ENCODE data around the gene CCDC148.
"Not testable (repeated sequence)": the region's sequence is repeated elsewhere in the genome, so short reads cannot be mapped to it uniquely, and the experiment has no call there.

CCDC148 gene

GRCh38 chr2:158357699-158358098, 98.9 kb downstream of the CCDC148 start (continued):
- TF ChIP-seq ZNF362 (tag by site-specific recombination; IDR thresholded peaks at IDR 0.05), result no peak
- no peak for TF ChIP-seq ZNF248 (tag by site-specific recombination; IDR thresholded peaks at IDR 0.05)
- no peak for TF ChIP-seq ZNF623 (tag by site-specific recombination; IDR thresholded peaks at IDR 0.05)
- no peak for TF ChIP-seq ZNF280D (tag by site-specific recombination; IDR thresholded peaks at IDR 0.05)
- TF ChIP-seq ZIC2 (tag by site-specific recombination; IDR thresholded peaks at IDR 0.05), result no peak
- TF ChIP-seq ZBTB21 (tag by site-specific recombination; IDR thresholded peaks at IDR 0.05), result no peak
- TF ChIP-seq ZEB2 (tag by site-specific recombination; IDR thresholded peaks at IDR 0.05), result no peak
- TF ChIP-seq ZNF324 (tag by site-specific recombination; IDR thresholded peaks at IDR 0.05), result no peak

GRCh38 chr2:158357122-158357521, 99.4 kb downstream of the CCDC148 start:
- TF ChIP-seq ZNF366 (tag by site-specific recombination; conservative IDR thresholded peaks at IDR 0.05), result no peak
- no peak for TF ChIP-seq ZNF791 (tag by site-specific recombination; IDR thresholded peaks at IDR 0.05)
- no peak for TF ChIP-seq ZNF394 (tag by site-specific recombination; IDR thresholded peaks at IDR 0.05; ENCODE audit: borderline replicate concordance)
- no peak for TF ChIP-seq GLIS1 (tag by site-specific recombination; IDR thresholded peaks at IDR 0.05)
- TF ChIP-seq ZNF626 (tag by site-specific recombination; IDR thresholded peaks at IDR 0.05), result no peak
- no peak for TF ChIP-seq ZNF221 (tag by site-specific recombination; IDR thresholded peaks at IDR 0.05; ENCODE audit: borderline replicate concordance)
- no peak for TF ChIP-seq ZNF350 (tag by site-specific recombination; IDR thresholded peaks at IDR 0.05)
- TF ChIP-seq TRIM28 (IDR thresholded peaks at IDR 0.05; ENCODE audit: borderline replicate concordance, low read length), result no peak
- TF ChIP-seq ZNF548 (tag by site-specific recombination; IDR thresholded peaks at IDR 0.05), result no peak
- ChIA-PET CTCF (no interaction called here), POLR2A (no interaction called here)
- Histone ChIP-seq H3K36me3 (ENCODE audit: control insufficient read depth in 2 of 2, insufficient read depth in 1 of 2, low read length in 2 of 2) (no peaks in the 10 kb centered on the region), H3K4me3 (ENCODE audit: low read depth, low read length) (no peak overlapping the region), H3K27ac (ENCODE audit: extremely low read depth, low read depth, low read length) (no peak overlapping the region), H3K9me3 (ENCODE audit: control insufficient read depth, insufficient read depth, low read depth, low read length) (no peaks in the 10 kb centered on the region), H3K4me1 (ENCODE audit: control insufficient read depth, insufficient read depth, low read length) (no peaks in the 10 kb centered on the region)

- CTCF ChIA-PET; H3K9me3 ChIP-seq (ENCODE audit: control insufficient read depth, insufficient read depth, low read depth, low read length); POLR2A ChIA-PET; H3K27ac ChIP-seq (ENCODE audit: extremely low read depth, low read depth, low read length); H3K36me3 ChIP-seq (ENCODE audit: control insufficient read depth in 2 of 2, insufficient read depth in 1 of 2, low read length in 2 of 2); H3K4me3 ChIP-seq (ENCODE audit: low read depth, low read length); H3K4me1 ChIP-seq (ENCODE audit: control insufficient read depth, insufficient read depth, low read length): not testable (repeated sequence)
Observed at GRCh38 chr2:158351466-158351816, 105.1 kb downstream of the CCDC148 start.

- H3K9me3 ChIP-seq (ENCODE audit: control insufficient read depth, insufficient read depth, low read depth, low read length); H3K4me1 ChIP-seq (ENCODE audit: control insufficient read depth, insufficient read depth, low read length); H3K4me3 ChIP-seq (ENCODE audit: low read depth, low read length); CTCF ChIA-PET; H3K36me3 ChIP-seq (ENCODE audit: control insufficient read depth in 2 of 2, insufficient read depth in 1 of 2, low read length in 2 of 2); H3K27ac ChIP-seq (ENCODE audit: extremely low read depth, low read depth, low read length); POLR2A ChIA-PET: not testable (repeated sequence)
Observed at GRCh38 chr2:158350751-158351465, 105.6 kb downstream of the CCDC148 start.
